HG03095 (cell line): ENCODE measurements around the gene TMIE.
"Not testable (repeated sequence)": the region's sequence is repeated elsewhere in the genome, so short reads cannot be mapped to it uniquely, and the experiment has no call there.

Source experiments
- ATAC-seq: cut with Tn5 transposase; IDR thresholded peaks from one replicate; pipeline ENCODE4 v1.9.1; 2021; ENCODE audit warnings: moderate library complexity; ENCODE audit not compliant: unreplicated experiment

Gene TMIE

GRCh38 chr3:46719044-46719565, 17.9 kb downstream of the TMIE start:
- no peak for ATAC-seq

- ATAC-seq: no peak
Observed at GRCh38 chr3:46719735-46720271, 18.6 kb downstream of the TMIE start.

GRCh38 chr3:46721009-46721408, 19.8 kb downstream of the TMIE start:
- no peak for ATAC-seq

- no peak for ATAC-seq
Observed at GRCh38 chr3:46722443-46722842, 21.3 kb downstream of the TMIE start.

GRCh38 chr3:46724424-46724823, 23.2 kb downstream of the TMIE start:
- no peak for ATAC-seq

- ATAC-seq: no peak
Observed at GRCh38 chr3:46725621-46726314, 24.6 kb downstream of the TMIE start.

- ATAC-seq: no peak
Observed at GRCh38 chr3:46729038-46729437, 27.8 kb downstream of the TMIE start.

GRCh38 chr3:46730819-46731218, 29.6 kb downstream of the TMIE start:
- ATAC-seq: no peak

- ATAC-seq: no peak
Observed at GRCh38 chr3:46731795-46732194, 30.6 kb downstream of the TMIE start.

GRCh38 chr3:46733026-46733800, 32.0 kb downstream of the TMIE start:
- ATAC-seq: no peak

GRCh38 chr3:46734773-46735172, 33.6 kb downstream of the TMIE start:
- no peak for ATAC-seq

GRCh38 chr3:46736006-46736872, 35.0 kb downstream of the TMIE start:
- ATAC-seq: no peak

- no peak for ATAC-seq
Observed at GRCh38 chr3:46737329-46737731, 36.1 kb downstream of the TMIE start.

- ATAC-seq: not testable (repeated sequence)
Observed at GRCh38 chr3:46739565-46739964, 38.4 kb downstream of the TMIE start.

- no peak for ATAC-seq
Observed at GRCh38 chr3:46742992-46743585, 41.9 kb downstream of the TMIE start.

GRCh38 chr3:46746711-46747110, 45.5 kb downstream of the TMIE start:
- no peak for ATAC-seq

- no peak for ATAC-seq
Observed at GRCh38 chr3:46748170-46748569, 47.0 kb downstream of the TMIE start.

GRCh38 chr3:46749129-46749528, 47.9 kb downstream of the TMIE start:
- no peak for ATAC-seq

GRCh38 chr3:46750555-46751038, 49.4 kb downstream of the TMIE start:
- ATAC-seq: no peak

- not testable (repeated sequence) for ATAC-seq
Observed at GRCh38 chr3:46753127-46753526, 51.9 kb downstream of the TMIE start.
